Parathyroid adenoma (tissue), 2 donors: Measurements from ENCODE around the gene RNF32.

Experiments
- H2AFZ ChIP-seq: fragments of 300-600 bp; sonication (generic); one replicate; pipeline ENCODE4 v1.7.0; 2017; ENCODE audit warnings: antibody characterized with exemption, mild to moderate bottlenecking
- H3K27ac ChIP-seq: fragments of 300-600 bp; sonication (generic); one replicate; pipeline ENCODE4 v1.7.0; 2017
- H3K27me3 ChIP-seq: fragments of 300-600 bp; sonication (generic); one replicate; pipeline ENCODE4 v1.7.0; 2017; ENCODE audit warnings: low read length; ENCODE audit not compliant: control insufficient read depth, insufficient read depth
- H3K36me3 ChIP-seq: fragments of 300-600 bp; sonication (generic); one replicate; pipeline ENCODE4 v1.7.0; 2017; ENCODE audit warnings: low read length; ENCODE audit not compliant: control insufficient read depth, insufficient read depth
- H3K4me1 ChIP-seq: fragments of 300-600 bp; sonication (generic); one replicate; pipeline ENCODE4 v1.7.0; 2017; ENCODE audit warnings: control low read depth
- H3K4me2 ChIP-seq: fragments of 300-600 bp; sonication (generic); one replicate; pipeline ENCODE4 v1.7.0; 2017; ENCODE audit warnings: low read length
- H3K4me3 ChIP-seq: fragments of 300-600 bp; sonication (generic); one replicate; pipeline ENCODE4 v1.7.0; 2017; ENCODE audit warnings: low read depth, low read length
- H3K79me2 ChIP-seq: fragments of 300-600 bp; sonication (generic); one replicate; pipeline ENCODE4 v1.7.0; 2017; ENCODE audit warnings: control low read depth
- H3K9ac ChIP-seq: fragments of 300-600 bp; sonication (generic); one replicate; pipeline ENCODE4 v1.7.0; 2017; ENCODE audit warnings: mild to moderate bottlenecking
- H3K9me3 ChIP-seq: fragments of 300-600 bp; sonication (generic); one replicate; pipeline ENCODE4 v1.7.0; 2017; ENCODE audit warnings: low read length; ENCODE audit not compliant: control insufficient read depth
- TF ChIP-seq, protein P1 (sequence below): fragments of 300-600 bp; sonication (generic); IDR thresholded peaks from one replicate; pipeline ENCODE4 v1.7.0; 2017; ENCODE audit warnings: antibody characterized with exemption, mild to moderate bottlenecking
- donor health status: primary hyperparathyroidism.

RNF32 gene

DNA sequence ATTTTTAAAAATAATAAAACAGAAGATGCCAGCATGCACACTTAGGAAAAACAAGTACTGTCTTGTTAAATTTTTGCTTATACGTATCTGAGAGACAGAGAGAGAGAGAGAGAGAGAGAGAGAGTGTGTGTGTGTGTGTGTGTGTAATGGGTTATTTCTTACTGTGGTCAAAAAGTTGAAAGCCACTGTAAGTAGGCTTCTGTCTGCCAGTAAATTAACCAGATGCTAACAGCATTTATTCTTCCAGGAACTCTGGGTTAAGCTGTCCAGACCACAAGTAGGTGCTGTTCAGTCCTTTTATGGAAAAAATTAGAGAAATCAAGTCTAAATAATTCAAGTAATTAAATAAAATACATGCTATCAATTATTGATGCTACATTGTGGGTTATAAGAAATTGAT lies 39.7 kb downstream of the RNF32 start:
- Histone ChIP-seq H3K4me3 (no peak overlapping the region), H2AFZ (no peak overlapping the region), H3K9me3 (no peaks in the 10 kb centered on the region), H3K27ac (no peak overlapping the region), H3K36me3 (no peaks in the 10 kb centered on the region), H3K4me2 (no peak overlapping the region), H3K9ac (no peak overlapping the region), H3K79me2 (no peaks in the 10 kb centered on the region), H3K27me3 (no peaks in the 10 kb centered on the region), H3K4me1 (no peaks in the 10 kb centered on the region)
- TF ChIP-seq, protein P1, sequence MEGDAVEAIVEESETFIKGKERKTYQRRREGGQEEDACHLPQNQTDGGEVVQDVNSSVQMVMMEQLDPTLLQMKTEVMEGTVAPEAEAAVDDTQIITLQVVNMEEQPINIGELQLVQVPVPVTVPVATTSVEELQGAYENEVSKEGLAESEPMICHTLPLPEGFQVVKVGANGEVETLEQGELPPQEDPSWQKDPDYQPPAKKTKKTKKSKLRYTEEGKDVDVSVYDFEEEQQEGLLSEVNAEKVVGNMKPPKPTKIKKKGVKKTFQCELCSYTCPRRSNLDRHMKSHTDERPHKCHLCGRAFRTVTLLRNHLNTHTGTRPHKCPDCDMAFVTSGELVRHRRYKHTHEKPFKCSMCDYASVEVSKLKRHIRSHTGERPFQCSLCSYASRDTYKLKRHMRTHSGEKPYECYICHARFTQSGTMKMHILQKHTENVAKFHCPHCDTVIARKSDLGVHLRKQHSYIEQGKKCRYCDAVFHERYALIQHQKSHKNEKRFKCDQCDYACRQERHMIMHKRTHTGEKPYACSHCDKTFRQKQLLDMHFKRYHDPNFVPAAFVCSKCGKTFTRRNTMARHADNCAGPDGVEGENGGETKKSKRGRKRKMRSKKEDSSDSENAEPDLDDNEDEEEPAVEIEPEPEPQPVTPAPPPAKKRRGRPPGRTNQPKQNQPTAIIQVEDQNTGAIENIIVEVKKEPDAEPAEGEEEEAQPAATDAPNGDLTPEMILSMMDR: no peak

GRCh38 chr7:156682928-156683327 lies 42.4 kb downstream of the RNF32 start:
- H3K36me3 ChIP-seq: no peaks in the 10 kb centered on the region
- H3K4me2 ChIP-seq: no peak overlapping the region
- no peaks in the 10 kb centered on the region for H3K27me3 ChIP-seq
- no peaks in the 10 kb centered on the region for H3K79me2 ChIP-seq
- no peak overlapping the region for H3K27ac ChIP-seq
- H3K9ac ChIP-seq: no peak overlapping the region
- H3K4me3 ChIP-seq: no peak overlapping the region
- peaks cover 5% of the 10 kb centered on the region for H3K4me1 ChIP-seq
- TF ChIP-seq, protein P1: no peak
- H2AFZ ChIP-seq: no peak overlapping the region
- no peaks in the 10 kb centered on the region for H3K9me3 ChIP-seq

- Histone ChIP-seq H3K27me3 (no peaks in the 10 kb centered on the region), H3K79me2 (no peaks in the 10 kb centered on the region), H3K4me2 (no peak overlapping the region), H3K36me3 (no peaks in the 10 kb centered on the region), H3K4me1 (peaks cover 5% of the 10 kb centered on the region), H3K27ac (no peak overlapping the region), H3K9me3 (no peaks in the 10 kb centered on the region), H2AFZ (no peak overlapping the region), H3K4me3 (no peak overlapping the region), H3K9ac (no peak overlapping the region)
- TF ChIP-seq, protein P1: no peak
These were observed 43.7 kb downstream of the RNF32 start for GRCh38 chr7:156684251-156684650.

DNA sequence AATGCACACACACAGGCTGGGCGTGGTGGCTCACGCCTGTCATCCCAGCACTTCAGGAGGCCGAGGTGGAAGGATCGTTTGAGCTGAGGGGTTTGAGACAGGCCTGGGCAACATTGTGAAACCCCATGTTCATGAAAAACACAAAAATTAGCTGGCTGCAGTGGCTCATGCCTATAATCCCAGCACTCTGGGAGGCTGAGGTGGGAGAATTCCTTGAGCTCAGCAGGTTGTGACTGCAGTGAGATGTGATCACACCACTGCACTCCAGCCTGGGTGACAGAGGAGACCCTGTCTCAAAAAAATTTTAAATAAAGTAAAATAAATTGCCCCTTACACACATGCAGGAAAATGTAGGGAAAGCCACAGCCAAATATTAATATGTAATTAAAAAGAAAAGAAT lies 44.1 kb downstream of the RNF32 start:
- no peaks in the 10 kb centered on the region for H3K9me3 ChIP-seq
- no peaks in the 10 kb centered on the region for H3K36me3 ChIP-seq
- no peak overlapping the region for H3K4me3 ChIP-seq
- H3K79me2 ChIP-seq: no peaks in the 10 kb centered on the region
- H3K27me3 ChIP-seq: no peaks in the 10 kb centered on the region
- no peak overlapping the region for H2AFZ ChIP-seq
- H3K27ac ChIP-seq: no peak overlapping the region
- H3K4me2 ChIP-seq: no peak overlapping the region
- H3K4me1 ChIP-seq: peaks cover 5% of the 10 kb centered on the region
- TF ChIP-seq, protein P1: no peak
- no peak overlapping the region for H3K9ac ChIP-seq

- no peak overlapping the region for H3K4me2 ChIP-seq
- TF ChIP-seq, protein P1: no peak
- H3K79me2 ChIP-seq: peaks cover 6% of the 10 kb centered on the region
- no peak overlapping the region for H3K27ac ChIP-seq
- H3K36me3 ChIP-seq: no peaks in the 10 kb centered on the region
- no peaks in the 10 kb centered on the region for H3K9me3 ChIP-seq
- no peak overlapping the region for H3K9ac ChIP-seq
- H3K27me3 ChIP-seq: no peaks in the 10 kb centered on the region
- no peak overlapping the region for H2AFZ ChIP-seq
- no peak overlapping the region for H3K4me3 ChIP-seq
- peaks cover 8% of the 10 kb centered on the region for H3K4me1 ChIP-seq
These were observed 51.2 kb downstream of the RNF32 start for GRCh38 chr7:156691764-156692163.
